SK-N-SH (cell line): ENCODE results near the gene ARHGEF12. TPM values are rescaled to one million over a fixed set of nuclear protein-coding genes. Genes with fewer than 3 reads are reported as not detected.

ENCODE experiments used
- CTCF ChIA-PET: fragments of 300-600, 350-600 bp; formaldehyde crosslinking; extraction: SDS; loops from one replicate; lab custom pipeline; 2021; lab: Yijun Ruan, JAX
- POLR2A ChIA-PET: fragments of 350-600 bp; sonication (Branson Sonifier 250); formaldehyde crosslinking; extraction: SDS; loops from one replicate; lab custom pipeline; 2020; ENCODE audit warnings: antibody characterized with exemption, inconsistent platforms; lab: Yijun Ruan, JAX
- DNase-seq: peaks from one replicate; pipeline ENCODE4 v3.0.0; 2012
- H2AFZ ChIP-seq: fragments of 200-600 bp; sonication (generic); 2 replicates; pipeline ENCODE4 v1.8.1; 2016; ENCODE audit warnings: antibody characterized with exemption, mild to moderate bottlenecking, low read depth
- H3F3A ChIP-seq: fragments of 200-600 bp; sonication (generic); replicated peaks from 2 replicates; pipeline ENCODE3; 2016; ENCODE audit warnings: antibody characterized with exemption, mild to moderate bottlenecking; ENCODE audit not compliant: insufficient read depth
- H3K27ac ChIP-seq, 2 experiments: fragments of 200-500 bp in 1 of 2; fragments of 200-600 bp in 1 of 2; sonication (Bioruptor generic) in 1 of 2; sonication (generic), shearing (Covaris generic) in 1 of 2; 2 replicates each; pipeline versions ENCODE4 v1.5.1 to v1.6.1; 2014 to 2016; ENCODE audit warnings: low read depth in 2 of 2, inconsistent platforms in 1 of 2, low read length in 1 of 2, mild to moderate bottlenecking in 1 of 2, mixed read lengths in 1 of 2
- H3K27me3 ChIP-seq: fragments of 200-600 bp; sonication (generic), shearing (Covaris generic); 2 replicates; pipeline ENCODE4 v1.6.1; 2016; ENCODE audit warnings: mixed run types; ENCODE audit not compliant: insufficient read depth
- H3K36me3 ChIP-seq, 2 experiments: fragments of 200-500 bp in 1 of 2; fragments of 200-600 bp in 1 of 2; sonication (Bioruptor generic) in 1 of 2; sonication (generic) in 1 of 2; replicated peaks in 1 of 2; 2 replicates each; pipeline versions ENCODE3 to v1.5.1; 2014 to 2016; ENCODE audit warnings: low read length in 1 of 2, mild to moderate bottlenecking in 1 of 2; ENCODE audit not compliant: insufficient read depth in 2 of 2, control insufficient read depth in 1 of 2
- H3K4me1 ChIP-seq, 2 experiments: fragments of 200-500 bp in 1 of 2; fragments of 200-600 bp in 1 of 2; sonication (Bioruptor generic) in 1 of 2; sonication (generic), shearing (Covaris generic) in 1 of 2; 2 replicates each; pipeline versions ENCODE4 v1.5.1 to v1.6.1; 2014 to 2016; ENCODE audit warnings: low read depth in 1 of 2, low read length in 1 of 2, mixed run types in 1 of 2; ENCODE audit not compliant: insufficient read depth in 2 of 2, control insufficient read depth in 1 of 2
- H3K4me2 ChIP-seq: fragments of 200-600 bp; sonication (generic), shearing (Covaris generic); 2 replicates; pipeline ENCODE4 v1.6.1; 2017; ENCODE audit warnings: mixed run types
- H3K4me3 ChIP-seq, 2 experiments: fragments of 200-500 bp in 1 of 2; fragments of 200-600 bp in 1 of 2; sonication (Bioruptor generic) in 1 of 2; sonication (generic), shearing (Covaris generic) in 1 of 2; 2 replicates each; pipeline versions ENCODE4 v1.5.1 to v1.8.1; 2014 to 2016; ENCODE audit warnings: low read depth in 2 of 2, inconsistent platforms in 1 of 2, low read length in 1 of 2, mild to moderate bottlenecking in 1 of 2, mixed read lengths in 1 of 2, moderate library complexity in 1 of 2
- H3K79me2 ChIP-seq: fragments of 200-600 bp; sonication (generic); 2 replicates; pipeline ENCODE4 v1.8.1; 2017; ENCODE audit warnings: mild to moderate bottlenecking; ENCODE audit not compliant: insufficient read depth
- H3K9ac ChIP-seq: fragments of 200-600 bp; sonication (generic); 2 replicates; pipeline ENCODE4 v1.6.1; 2017; ENCODE audit warnings: mixed run types
- H3K9me2 ChIP-seq: fragments of 200-600 bp; sonication (generic); 2 replicates; pipeline ENCODE4 v1.6.1; 2017; ENCODE audit warnings: mixed run types
- H3K9me3 ChIP-seq: fragments of 200-600 bp; sonication (generic); 2 replicates; pipeline ENCODE4 v1.6.1; 2017; ENCODE audit warnings: mixed run types, mild to moderate bottlenecking, moderate library complexity
- H4K20me1 ChIP-seq: fragments of 200-600 bp; sonication (generic); 2 replicates; pipeline ENCODE4 v1.6.1; 2017; ENCODE audit warnings: mild to moderate bottlenecking, mixed run types; ENCODE audit not compliant: insufficient read depth
- EP300 ChIP-seq, 2 experiments: IDR thresholded peaks; 2 replicates each; pipeline versions ENCODE4 v1.4.0 to v1.6.1; 2012; ENCODE audit warnings: borderline replicate concordance in 1 of 2, low read depth in 1 of 2, low read length in 1 of 2
- EZH2phosphoT487 ChIP-seq: fragments of 200-600 bp; sonication (generic); IDR thresholded peaks from 2 replicates; pipeline ENCODE4 v1.6.1; 2017; ENCODE audit warnings: low read depth, mixed run types, mild to moderate bottlenecking, antibody characterized with exemption, moderate library complexity, borderline replicate concordance
- FOXM1 ChIP-seq: IDR thresholded peaks from 2 replicates; pipeline ENCODE4 v1.4.0; 2012; ENCODE audit warnings: low read depth, mild to moderate bottlenecking
- GABPA ChIP-seq: IDR thresholded peaks from 2 replicates; pipeline ENCODE4 v1.4.0; 2012; ENCODE audit warnings: low read depth, mild to moderate bottlenecking
- JUND ChIP-seq: IDR thresholded peaks from 2 replicates; pipeline ENCODE4 v1.4.0; 2012
- MEF2A ChIP-seq: IDR thresholded peaks from 2 replicates; pipeline ENCODE4 v1.4.0; 2012; ENCODE audit warnings: low read depth, borderline replicate concordance
- NFIC ChIP-seq: IDR thresholded peaks from 2 replicates; pipeline ENCODE4 v1.4.0; 2012; ENCODE audit warnings: borderline replicate concordance
- RFX5 ChIP-seq: IDR thresholded peaks from 2 replicates; pipeline ENCODE4 v1.6.1; 2012; ENCODE audit warnings: mild to moderate bottlenecking, improper control_type of control experiment, low read length
- RXRA ChIP-seq: IDR thresholded peaks from 2 replicates; pipeline ENCODE4 v1.4.0; 2012; ENCODE audit warnings: low read depth, mild to moderate bottlenecking, borderline replicate concordance
- SIN3A ChIP-seq: IDR thresholded peaks from 2 replicates; pipeline ENCODE4 v1.6.1; 2012; ENCODE audit warnings: low read depth, mild to moderate bottlenecking, low read length, moderate library complexity, borderline replicate concordance
- SMC3 ChIP-seq: IDR thresholded peaks from 2 replicates; pipeline ENCODE4 v1.6.1; 2012; ENCODE audit warnings: low read depth, low read length, improper control_type of control experiment
- TCF12 ChIP-seq: IDR thresholded peaks from 2 replicates; pipeline ENCODE4 v1.4.0; 2012
- YY1 ChIP-seq: IDR thresholded peaks from 2 replicates; pipeline ENCODE4 v1.4.0; 2012; ENCODE audit warnings: low read depth, mild to moderate bottlenecking
- WGBS: methylation state at CpG from one replicate; pipeline ENCODE4 v1.1.6; 2017; ENCODE audit warnings: low lambda C conversion rate; 5-methylcytosine and 5-hydroxymethylcytosine counted together
- polyA plus RNA-seq, 3 experiments: library from polyadenylated mRNA; depleted of rRNA; stranded (reverse); fragments of >200 nt; gene quantifications; 2 replicates each; pipeline ENCODE4 v1.2.3, GENCODE V29; 2012
- TF ChIP-seq, protein P1 (sequence below): fragments of 150-350 bp; IDR thresholded peaks from 2 replicates; pipeline ENCODE4 v1.6.1; 2016; ENCODE audit warnings: mild to moderate bottlenecking, low read depth, low read length
- TF ChIP-seq, protein P2 (sequence below): IDR thresholded peaks from 2 replicates; pipeline ENCODE4 v1.4.0; 2012; ENCODE audit warnings: low read depth, borderline replicate concordance
- TF ChIP-seq, protein P3 (sequence below): IDR thresholded peaks from 2 replicates; pipeline ENCODE4; 2012

Gene ARHGEF12
- polyA plus RNA-seq, 1 of the 3 experiments (the other 2 are of a cell fraction) = 12.3 TPM

DNA sequence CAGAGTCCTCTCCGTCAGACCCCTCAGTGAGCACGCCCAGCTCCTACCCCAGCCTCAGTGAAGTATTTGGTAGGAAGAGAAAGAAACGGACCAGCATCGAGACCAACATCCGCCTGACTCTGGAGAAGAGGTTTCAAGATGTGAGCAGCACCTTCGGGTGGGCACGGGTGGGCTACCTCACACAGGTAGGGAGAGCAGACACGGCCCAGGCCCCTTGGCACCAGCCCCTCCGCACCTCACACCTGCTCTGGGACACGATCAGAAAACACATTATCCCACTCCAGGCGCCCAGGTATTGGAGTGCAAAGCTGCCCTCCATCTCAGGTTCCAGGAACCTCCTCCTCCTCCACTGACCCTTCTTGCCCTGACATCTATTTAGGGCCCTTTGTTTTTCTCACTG lies 28.7 kb upstream of the ARHGEF12 start:
- ChIA-PET CTCF (interaction anchor here (1.4 to 1.8 kb wide), 3 partner anchors 7 to 78 kb away, joined by 6 to 7 read pairs (median 6); no protein-coding TSS in a partner anchor), POLR2A (no interaction called here)
- Histone ChIP-seq H3K9me2 (no peaks in the 10 kb centered on the region), H3K79me2 (no peaks in the 10 kb centered on the region), H3K27me3 (no peaks in the 10 kb centered on the region), H3F3A (peaks cover 4% of the 10 kb centered on the region), H3K9ac (no peak overlapping the region), H3K9me3 (no peaks in the 10 kb centered on the region), H4K20me1 (no peaks in the 10 kb centered on the region), H3K27ac (no peak overlapping the region), H3K4me2 (no peak overlapping the region), H3K4me1 (0 out of 4 replicates have a peak, but pooled peaks cover 0 to 6% of the 10 kb centered on the region in 2 experiments), H3K4me3 (no peak overlapping the region), H2AFZ (no peak overlapping the region), H3K36me3 (no peaks in the 10 kb centered on the region)
- DNase-seq = no peak
- 100% methylated on average over 8 of the region's 11 CpGs for WGBS
- TF ChIP-seq SMC3 (no peak), YY1 (no peak), RXRA (no peak), JUND (no peak), MEF2A (no peak), SIN3A (no peak), RFX5 (no peak), EZH2phosphoT487 (no peak), EP300 (IDR thresholded peaks at IDR 0.05; ENCODE audit: borderline replicate concordance in 1 of 2, low read depth in 1 of 2, low read length in 1 of 2) (no peak), NFIC (no peak)
- TF ChIP-seq, protein P1, sequence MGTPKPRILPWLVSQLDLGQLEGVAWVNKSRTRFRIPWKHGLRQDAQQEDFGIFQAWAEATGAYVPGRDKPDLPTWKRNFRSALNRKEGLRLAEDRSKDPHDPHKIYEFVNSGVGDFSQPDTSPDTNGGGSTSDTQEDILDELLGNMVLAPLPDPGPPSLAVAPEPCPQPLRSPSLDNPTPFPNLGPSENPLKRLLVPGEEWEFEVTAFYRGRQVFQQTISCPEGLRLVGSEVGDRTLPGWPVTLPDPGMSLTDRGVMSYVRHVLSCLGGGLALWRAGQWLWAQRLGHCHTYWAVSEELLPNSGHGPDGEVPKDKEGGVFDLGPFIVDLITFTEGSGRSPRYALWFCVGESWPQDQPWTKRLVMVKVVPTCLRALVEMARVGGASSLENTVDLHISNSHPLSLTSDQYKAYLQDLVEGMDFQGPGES = no peak
- TF ChIP-seq, protein P2, sequence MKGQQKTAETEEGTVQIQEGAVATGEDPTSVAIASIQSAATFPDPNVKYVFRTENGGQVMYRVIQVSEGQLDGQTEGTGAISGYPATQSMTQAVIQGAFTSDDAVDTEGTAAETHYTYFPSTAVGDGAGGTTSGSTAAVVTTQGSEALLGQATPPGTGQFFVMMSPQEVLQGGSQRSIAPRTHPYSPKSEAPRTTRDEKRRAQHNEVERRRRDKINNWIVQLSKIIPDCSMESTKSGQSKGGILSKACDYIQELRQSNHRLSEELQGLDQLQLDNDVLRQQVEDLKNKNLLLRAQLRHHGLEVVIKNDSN = no peak

DNA sequence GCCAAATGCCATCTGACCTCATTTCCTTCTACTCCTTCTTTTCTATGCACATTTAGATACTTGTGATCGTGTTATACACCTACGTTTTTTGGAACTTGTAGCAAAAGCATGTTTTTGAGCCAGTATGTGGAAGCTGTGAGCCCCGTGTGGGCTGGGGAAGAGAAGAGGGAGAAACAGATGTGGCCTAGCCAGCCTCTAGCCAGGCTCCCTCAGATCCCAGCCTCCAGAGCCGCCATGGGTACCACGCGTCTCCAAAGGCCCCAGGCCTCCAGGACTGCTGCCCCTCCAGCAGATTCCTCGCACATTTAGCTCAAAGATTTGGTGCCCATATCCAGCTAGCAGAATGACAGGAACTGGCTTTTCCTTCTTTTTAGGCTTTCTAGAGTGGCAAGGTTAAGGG lies 28.1 kb upstream of the ARHGEF12 start:
- H3K27me3 ChIP-seq = no peaks in the 10 kb centered on the region
- 0 out of 4 replicates have a peak, but pooled peaks cover 0 to 6% of the 10 kb centered on the region in 2 experiments for H3K4me1 ChIP-seq
- 89% methylated on average over 7 of the region's 7 CpGs for WGBS
- no peaks in the 10 kb centered on the region for H4K20me1 ChIP-seq
- no peak for DNase-seq
- no peak overlapping the region for H3K27ac ChIP-seq
- H3K9ac ChIP-seq = no peak overlapping the region
- peaks cover 2% of the 10 kb centered on the region for H3F3A ChIP-seq
- ChIA-PET CTCF (interaction anchor here (0.8 to 1.8 kb wide), 5 partner anchors 8 to 79 kb away, joined by 3 to 7 read pairs (median 6); no protein-coding TSS in a partner anchor), POLR2A (no interaction called here)
- no peak overlapping the region for H2AFZ ChIP-seq
- H3K9me2 ChIP-seq = no peaks in the 10 kb centered on the region
- H3K9me3 ChIP-seq = no peaks in the 10 kb centered on the region
- H3K4me2 ChIP-seq = no peak overlapping the region
- no peak for TF ChIP-seq JUND
- no peak for TF ChIP-seq TCF12
- TF ChIP-seq EZH2phosphoT487 = no peak
- TF ChIP-seq FOXM1 = no peak
- no peak for TF ChIP-seq GABPA
- TF ChIP-seq, protein P3, sequence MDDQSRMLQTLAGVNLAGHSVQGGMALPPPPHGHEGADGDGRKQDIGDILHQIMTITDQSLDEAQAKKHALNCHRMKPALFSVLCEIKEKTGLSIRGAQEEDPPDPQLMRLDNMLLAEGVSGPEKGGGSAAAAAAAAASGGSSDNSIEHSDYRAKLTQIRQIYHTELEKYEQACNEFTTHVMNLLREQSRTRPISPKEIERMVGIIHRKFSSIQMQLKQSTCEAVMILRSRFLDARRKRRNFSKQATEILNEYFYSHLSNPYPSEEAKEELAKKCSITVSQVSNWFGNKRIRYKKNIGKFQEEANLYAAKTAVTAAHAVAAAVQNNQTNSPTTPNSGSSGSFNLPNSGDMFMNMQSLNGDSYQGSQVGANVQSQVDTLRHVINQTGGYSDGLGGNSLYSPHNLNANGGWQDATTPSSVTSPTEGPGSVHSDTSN = no peak
- H3K4me3 ChIP-seq = no peak overlapping the region
- no peaks in the 10 kb centered on the region for H3K36me3 ChIP-seq
- no peaks in the 10 kb centered on the region for H3K79me2 ChIP-seq
